ENCODE measurements around the gene ADRM1. TPM values are rescaled to one million over a fixed set of nuclear protein-coding genes. Genes with fewer than 3 reads are reported as not detected.

The ADRM1 gene
- total and polyA plus RNA-seq, 10 of the 15 experiments (the other 5 are each of a cell fraction or from before 2014, with no cell fraction given): 3.4 to 213 (median 95.9) TPM

GRCh38 chr20:62288535-62289105 is 14.2 kb upstream of the ADRM1 start (continued):
- TF ChIP-seq, protein P1, sequence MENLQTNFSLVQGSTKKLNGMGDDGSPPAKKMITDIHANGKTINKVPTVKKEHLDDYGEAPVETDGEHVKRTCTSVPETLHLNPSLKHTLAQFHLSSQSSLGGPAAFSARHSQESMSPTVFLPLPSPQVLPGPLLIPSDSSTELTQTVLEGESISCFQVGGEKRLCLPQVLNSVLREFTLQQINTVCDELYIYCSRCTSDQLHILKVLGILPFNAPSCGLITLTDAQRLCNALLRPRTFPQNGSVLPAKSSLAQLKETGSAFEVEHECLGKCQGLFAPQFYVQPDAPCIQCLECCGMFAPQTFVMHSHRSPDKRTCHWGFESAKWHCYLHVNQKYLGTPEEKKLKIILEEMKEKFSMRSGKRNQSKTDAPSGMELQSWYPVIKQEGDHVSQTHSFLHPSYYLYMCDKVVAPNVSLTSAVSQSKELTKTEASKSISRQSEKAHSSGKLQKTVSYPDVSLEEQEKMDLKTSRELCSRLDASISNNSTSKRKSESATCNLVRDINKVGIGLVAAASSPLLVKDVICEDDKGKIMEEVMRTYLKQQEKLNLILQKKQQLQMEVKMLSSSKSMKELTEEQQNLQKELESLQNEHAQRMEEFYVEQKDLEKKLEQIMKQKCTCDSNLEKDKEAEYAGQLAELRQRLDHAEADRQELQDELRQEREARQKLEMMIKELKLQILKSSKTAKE (IDR thresholded peaks at IDR 0.05; ENCODE audit: low read depth, poor library complexity, severe bottlenecking): no peak
- no peak for TF ChIP-seq EED (IDR thresholded peaks at IDR 0.05; ENCODE audit: low read depth)
- TF ChIP-seq FOXM1 (IDR thresholded peaks at IDR 0.05; ENCODE audit: low read depth, low read length): no peak
- no peak for TF ChIP-seq NFIC (IDR thresholded peaks at IDR 0.05; ENCODE audit: low read depth, low read length)
- no peak for TF ChIP-seq EZH2 (IDR thresholded peaks at IDR 0.05; ENCODE audit: borderline replicate concordance, control insufficient read depth, low read depth, low read length)
- no peak for TF ChIP-seq SIX5 (IDR thresholded peaks at IDR 0.05; ENCODE audit: low read depth, low read length, severe bottlenecking)

DNA sequence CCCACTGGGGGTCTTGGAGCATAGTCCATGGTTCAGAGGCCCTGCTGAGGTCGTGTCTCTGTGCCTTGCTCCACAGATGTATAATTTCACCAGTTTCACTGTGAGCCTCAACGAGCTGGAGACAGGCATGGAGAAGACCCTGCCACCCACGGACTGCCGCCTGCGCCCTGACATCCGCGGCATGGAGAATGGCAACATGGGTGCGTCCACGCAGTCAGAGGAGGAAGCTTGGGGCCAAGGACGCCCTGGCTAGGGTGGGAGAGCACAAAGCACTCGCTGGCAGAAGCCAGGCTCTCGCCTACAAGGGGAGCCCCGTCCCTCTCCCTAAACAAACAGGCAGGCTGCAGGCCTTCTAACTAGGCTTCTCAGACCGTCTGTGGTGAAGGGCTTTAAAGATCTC is 13.7 kb upstream of the ADRM1 start:
- H3K4me1 ChIP-seq (ENCODE audit: control insufficient read depth, insufficient read depth, low read length): no peaks in the 10 kb centered on the region
- H3K9ac ChIP-seq (ENCODE audit: control insufficient read depth, insufficient read depth, low read length): no peak overlapping the region
- RAD21 ChIA-PET (ENCODE audit: unreplicated experiment): no interaction called here
- H3K79me2 ChIP-seq (ENCODE audit: control insufficient read depth, insufficient read depth, low read length): no peaks in the 10 kb centered on the region
- CTCF ChIA-PET: no interaction called here
- no peaks in the 10 kb centered on the region for H4K20me1 ChIP-seq (ENCODE audit: control insufficient read depth, insufficient read depth)
- no peak overlapping the region for H3K4me3 ChIP-seq
- FAIRE-seq (no peak), DNase-seq (ENCODE audit: low read depth, low spot score) (no peak), ATAC-seq (no peak)
- WGBS (ENCODE audit: insufficient coverage, insufficient replicate concordance, low lambda C conversion rate, missing lambda C conversion rate): 89% methylated on average over 14 of the region's 14 CpGs
- no peaks in the 10 kb centered on the region for H3K9me3 ChIP-seq (replicated peaks; ENCODE audit: control insufficient read depth, insufficient read depth, low read length)
- no peak overlapping the region for H3K4me2 ChIP-seq (ENCODE audit: control insufficient read depth, insufficient read depth)
- POLR2A ChIA-PET: no interaction called here
- H3K36me3 ChIP-seq (ENCODE audit: control insufficient read depth in 2 of 2, insufficient read depth in 2 of 2, low read length in 1 of 2): peaks cover 3 to 13% of the 10 kb centered on the region in 2 experiments; a peak in 3 of 4 replicates
- no peak overlapping the region for H2AFZ ChIP-seq (ENCODE audit: control insufficient read depth, low read depth, low read length)
- SMC1A ChIA-PET (ENCODE audit: uncharacterized antibody, unreplicated experiment): no interaction called here
- no TSS peak for BruUV-seq (replicated peaks)
- in situ Hi-C loops (cut with MboI) (no loop called here), intact Hi-C loops (cut with micrococcal nuclease; ENCODE audit: unreplicated experiment) (no loop called here)
- no peaks in the 10 kb centered on the region for H3K27me3 ChIP-seq (replicated peaks in 1 of 2; ENCODE audit: control insufficient read depth in 2 of 2, insufficient read depth in 2 of 2, low read length in 1 of 2)
- no peak overlapping the region for H3K27ac ChIP-seq (ENCODE audit: control insufficient read depth, insufficient read depth)
- TF ChIP-seq CBX3 (IDR thresholded peaks at IDR 0.05; ENCODE audit: borderline replicate concordance, low read depth) (no peak), MTA3 (IDR thresholded peaks at IDR 0.05; ENCODE audit: borderline replicate concordance, low read length) (no peak), JUND (IDR thresholded peaks at IDR 0.05; ENCODE audit: low read depth, low read length) (no peak), ASH2L (IDR thresholded peaks at IDR 0.05; ENCODE audit: borderline replicate concordance, low read depth) (no peak), LARP7 (IDR thresholded peaks at IDR 0.05) (no peak), ZNF622 (IDR thresholded peaks at IDR 0.05) (no peak), YBX1 (IDR thresholded peaks at IDR 0.05) (no peak), SUZ12 (IDR thresholded peaks at IDR 0.05; ENCODE audit: unreplicated experiment) (no peak), ETV6 (conservative IDR thresholded peaks at IDR 0.05 in 1 of 2, IDR thresholded peaks at IDR 0.05 in 1 of 2; ENCODE audit: borderline replicate concordance in 1 of 2, low read depth in 1 of 2) (no peak), HCFC1 (IDR thresholded peaks at IDR 0.05; ENCODE audit: low read length) (no peak), NFXL1 (IDR thresholded peaks at IDR 0.05; ENCODE audit: borderline replicate concordance) (no peak)
- TF ChIP-seq, protein P2, sequence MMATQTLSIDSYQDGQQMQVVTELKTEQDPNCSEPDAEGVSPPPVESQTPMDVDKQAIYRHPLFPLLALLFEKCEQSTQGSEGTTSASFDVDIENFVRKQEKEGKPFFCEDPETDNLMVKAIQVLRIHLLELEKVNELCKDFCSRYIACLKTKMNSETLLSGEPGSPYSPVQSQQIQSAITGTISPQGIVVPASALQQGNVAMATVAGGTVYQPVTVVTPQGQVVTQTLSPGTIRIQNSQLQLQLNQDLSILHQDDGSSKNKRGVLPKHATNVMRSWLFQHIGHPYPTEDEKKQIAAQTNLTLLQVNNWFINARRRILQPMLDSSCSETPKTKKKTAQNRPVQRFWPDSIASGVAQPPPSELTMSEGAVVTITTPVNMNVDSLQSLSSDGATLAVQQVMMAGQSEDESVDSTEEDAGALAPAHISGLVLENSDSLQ (IDR thresholded peaks at IDR 0.05): no peak
